Hematopoietic multipotent progenitor cell treated with erythropoietin and hydrocortisone succinate and interleukin-3 and kit ligand, for 15 days (in vitro differentiated cells): Measurements from ENCODE around the gene XG.
"Not testable (repeated sequence)": the region's sequence is repeated elsewhere in the genome, so short reads cannot be mapped to it uniquely, and the experiment has no call there.

Source experiments
- DNase-seq: peaks from one replicate; pipeline ENCODE4 v3.0.0-alpha.2; 2015; ENCODE audit warnings: low spot score

The XG gene

DNA sequence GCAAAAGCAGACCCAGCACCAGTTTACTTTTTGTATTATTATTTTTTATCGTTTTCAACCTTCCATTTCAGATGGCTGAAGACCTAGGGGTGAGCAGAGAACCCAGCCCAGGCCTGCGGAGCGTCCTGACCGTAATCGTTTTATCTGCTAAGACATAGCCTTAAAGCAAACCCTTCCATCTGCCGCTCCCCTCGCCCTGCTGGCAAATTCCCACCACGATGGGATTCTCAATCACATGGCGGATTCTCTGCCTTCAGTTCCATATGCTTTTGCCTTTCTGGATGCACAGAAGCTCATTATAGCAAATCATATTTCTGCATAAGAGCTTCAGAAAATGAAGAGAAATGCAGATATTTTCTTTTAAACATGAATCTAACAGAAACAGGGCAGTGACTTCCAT, 18.6 kb upstream of the XG start:
- no peak for DNase-seq

GRCh38 chrX:2735270-2735669, 16.6 kb upstream of the XG start:
- no peak for DNase-seq

- no peak for DNase-seq
Measured at GRCh38 chrX:2740672-2741071, 11.2 kb upstream of the XG start.

DNA sequence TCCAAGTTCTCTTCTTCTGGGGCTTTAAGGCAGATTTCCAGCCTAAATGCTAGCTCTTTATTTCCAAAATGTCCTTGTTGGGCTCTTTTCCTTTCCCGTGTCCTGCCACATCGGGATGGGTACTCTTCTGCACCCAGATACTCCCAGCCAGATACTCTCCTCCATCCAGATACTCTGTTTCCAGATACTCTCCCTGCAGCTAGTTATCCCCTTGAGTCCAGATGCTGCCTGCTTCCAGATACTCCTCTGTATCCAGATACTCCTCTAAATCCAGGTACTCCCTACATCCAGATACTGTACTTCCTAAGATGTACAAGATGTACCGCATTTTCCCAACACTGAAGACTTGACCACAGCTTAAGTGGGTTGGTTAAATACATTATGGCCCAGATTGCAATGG, 10.5 kb upstream of the XG start:
- DNase-seq = no peak

DNA sequence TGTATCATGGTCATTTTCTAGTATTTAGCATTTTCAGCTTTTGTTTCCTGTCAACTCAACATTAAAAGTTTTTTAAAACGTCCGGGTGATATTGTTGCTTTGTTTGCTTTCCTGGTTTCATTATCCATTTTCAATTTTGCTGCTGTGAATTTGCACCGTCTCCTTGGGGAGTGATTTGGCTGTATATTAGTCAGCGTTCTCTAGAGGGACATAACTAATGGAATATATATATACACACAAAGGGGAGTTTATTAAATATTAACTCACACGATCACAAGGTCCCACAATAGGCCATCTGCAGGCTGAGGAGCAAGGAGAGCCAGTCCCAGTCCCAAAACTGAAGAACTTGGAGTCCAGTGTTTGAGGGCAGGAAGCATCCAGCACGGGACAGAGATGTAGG, 5.6 kb upstream of the XG start:
- not testable (repeated sequence) for DNase-seq

- no peak for DNase-seq
Measured at GRCh38 chrX:2748171-2748814, 3.5 kb upstream of the XG start.

GRCh38 chrX:2748815-2749188, 3.0 kb upstream of the XG start:
- no peak for DNase-seq

DNA sequence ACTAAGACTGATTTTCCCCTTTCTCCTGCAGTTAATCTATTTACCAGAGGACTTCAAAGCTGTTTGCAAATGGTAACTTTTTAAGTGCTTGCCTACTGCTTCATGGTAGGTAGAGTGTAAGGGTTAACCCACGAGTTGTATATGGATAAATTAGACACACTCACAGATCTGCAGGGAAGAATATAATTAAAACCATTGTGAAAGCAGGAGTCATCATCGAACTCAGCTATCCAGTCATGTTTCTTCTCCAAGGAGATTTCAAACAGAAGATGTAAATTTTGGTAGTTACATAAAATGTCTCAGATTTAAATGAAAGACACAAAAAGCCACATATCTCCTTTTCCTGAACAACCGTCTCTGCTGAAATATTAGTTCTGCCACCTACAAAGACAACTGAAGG, 549 bp upstream of the XG start:
- no peak for DNase-seq

DNA sequence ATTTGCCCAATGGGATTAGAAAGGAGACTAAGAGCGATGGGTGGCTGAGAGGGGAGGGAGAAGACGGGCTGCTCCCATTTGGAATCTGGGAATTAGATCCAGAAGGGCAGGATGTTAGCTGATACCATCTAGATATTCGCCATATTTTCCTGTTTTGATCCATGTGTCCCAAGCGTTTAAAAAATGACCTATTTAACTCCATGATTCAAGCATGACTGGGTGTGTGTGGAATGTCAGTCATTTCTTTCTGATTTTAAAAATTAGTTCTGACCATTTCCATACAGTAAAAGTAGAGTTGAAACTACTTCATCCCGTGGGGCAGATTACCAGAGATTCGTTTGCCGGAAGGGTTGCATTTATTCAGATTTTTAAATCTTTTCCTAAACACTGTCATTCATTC, 601 bp downstream of the XG start:
- DNase-seq = not testable (repeated sequence)

GRCh38 chrX:2755163-2755715, 3.4 kb downstream of the XG start:
- not testable (repeated sequence) for DNase-seq

DNA sequence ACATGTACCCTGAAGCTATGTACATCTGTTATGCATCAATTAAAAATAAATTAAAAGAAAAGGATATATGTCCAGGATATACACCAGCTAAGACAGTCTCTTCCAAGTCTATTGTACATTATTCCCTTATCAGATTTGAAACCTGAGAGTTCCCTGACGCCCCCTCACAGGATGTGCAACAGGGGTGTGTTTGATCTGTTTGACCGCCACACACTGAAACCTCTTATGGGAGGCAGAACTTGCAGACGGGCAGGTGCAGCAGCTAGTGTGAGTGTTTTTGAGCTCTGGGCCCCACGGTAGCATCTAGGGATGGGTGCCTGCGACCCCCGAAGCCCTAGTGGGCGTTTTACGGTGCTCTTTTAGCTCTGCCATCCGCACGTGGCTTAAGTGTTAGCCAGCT, 4.7 kb downstream of the XG start:
- no peak for DNase-seq

GRCh38 chrX:2761246-2761645, 9.4 kb downstream of the XG start:
- DNase-seq = no peak

- DNase-seq = not testable (repeated sequence)
Measured at GRCh38 chrX:2762671-2763070, 10.8 kb downstream of the XG start.

- DNase-seq = not testable (repeated sequence)
Measured at GRCh38 chrX:2764766-2765548, 13.1 kb downstream of the XG start.

DNA sequence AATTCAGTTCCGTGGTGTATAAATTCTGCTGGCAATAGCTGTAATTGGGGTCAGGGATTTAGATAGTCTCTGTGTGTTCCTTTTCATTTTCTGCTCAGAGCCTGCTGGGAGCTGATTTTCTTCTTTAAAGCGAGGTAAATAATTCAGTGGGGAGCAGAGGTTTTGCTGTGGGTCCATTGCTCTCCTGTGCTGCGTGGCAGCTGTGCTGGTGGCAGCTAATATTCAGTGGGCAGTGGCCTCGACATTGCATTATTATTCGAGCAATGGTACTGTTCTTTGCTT, 13.7 kb downstream of the XG start:
- no peak for DNase-seq

DNA sequence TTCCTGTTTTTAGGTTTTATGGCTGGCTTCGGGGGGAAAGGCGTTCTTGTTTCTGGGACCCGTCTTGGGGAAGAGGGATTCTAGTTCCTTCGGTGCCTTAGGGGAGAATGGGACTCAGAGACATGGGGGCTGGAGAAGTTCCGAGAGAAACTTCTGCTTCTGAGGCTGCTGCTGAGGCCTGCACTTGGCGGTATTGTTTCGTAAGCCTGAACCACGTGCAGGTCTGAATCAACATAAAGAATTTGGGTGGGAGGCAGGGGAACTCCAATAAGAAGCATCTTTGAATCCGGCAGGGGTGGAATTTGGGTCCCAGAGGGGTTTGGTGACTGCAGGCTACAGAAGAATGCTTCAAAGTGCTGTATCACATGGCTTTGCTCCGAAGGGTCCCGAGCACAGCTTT, 15.1 kb downstream of the XG start:
- no peak for DNase-seq

DNA sequence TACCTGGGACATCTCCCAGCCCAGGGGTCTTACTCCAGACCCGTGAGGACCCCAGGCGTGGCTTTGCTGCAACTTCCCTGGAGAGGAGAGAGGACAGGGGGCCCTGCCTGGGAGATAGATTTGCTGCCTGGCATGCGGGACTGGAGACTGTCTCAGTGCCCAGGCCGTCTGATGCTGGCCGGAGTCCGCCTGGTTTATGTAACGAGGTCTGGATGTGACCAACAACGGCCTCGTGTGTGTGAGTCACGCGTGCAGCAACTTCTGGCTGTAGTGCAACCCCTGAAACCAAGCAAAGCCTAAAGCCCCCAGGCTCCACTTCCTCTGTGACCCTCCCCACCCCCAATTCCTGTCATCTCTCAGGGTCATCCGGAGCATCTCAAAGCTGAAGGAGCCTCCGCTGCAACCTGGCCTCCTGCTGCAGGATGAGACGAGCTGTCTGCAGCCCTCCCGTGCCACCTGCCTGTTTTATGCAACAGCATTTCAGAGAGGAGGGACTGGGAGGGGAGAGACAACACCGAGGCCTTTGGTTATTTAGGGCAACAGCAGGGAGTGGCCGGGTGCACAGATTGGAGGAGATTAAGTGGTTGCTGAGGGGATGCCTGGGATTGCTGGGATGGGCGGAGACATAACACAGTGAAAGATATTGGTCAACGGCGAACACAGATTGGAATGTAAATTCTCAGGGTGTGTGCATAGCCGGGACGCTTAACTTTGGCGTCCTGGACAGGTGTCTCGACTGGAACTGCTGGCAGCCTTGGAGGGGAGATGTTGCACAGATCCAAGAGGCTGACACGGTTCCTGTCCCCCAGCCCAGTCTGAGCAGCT, 16.0 kb downstream of the XG start:
- no peak for DNase-seq

- no peak for DNase-seq
Measured at GRCh38 chrX:2769615-2770014, 17.8 kb downstream of the XG start.

GRCh38 chrX:2773166-2774055, 21.6 kb downstream of the XG start:
- DNase-seq = not testable (repeated sequence)

GRCh38 chrX:2774057-2774456, 22.2 kb downstream of the XG start:
- DNase-seq = no peak

DNA sequence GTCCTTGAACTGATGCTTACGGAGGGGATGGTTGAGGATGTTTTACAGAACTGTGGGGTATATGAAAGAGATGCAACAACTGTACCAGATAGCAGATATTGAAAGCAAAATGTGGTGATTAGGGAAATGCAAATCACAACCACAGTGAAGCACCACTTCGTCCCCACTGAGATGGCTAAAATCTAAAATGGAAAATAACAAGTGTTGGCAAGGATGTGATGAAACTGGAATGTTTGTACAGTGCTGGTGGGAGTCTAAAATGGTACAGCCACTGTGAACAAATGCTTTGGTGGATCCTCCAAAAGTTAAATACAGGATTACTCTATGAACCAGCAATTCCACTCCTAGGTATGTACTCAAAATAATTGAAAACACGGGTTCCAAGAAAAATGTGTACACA, 22.9 kb downstream of the XG start:
- DNase-seq = no peak
